ENCODE results near the gene RHOD.

Gene RHOD

GRCh38 chr11:67118181-67118766 lies 61.6 kb downstream of the RHOD start:
- peak; percentile 36 to 38 for DNase-seq

- peak; percentile 99 for DNase-seq
Measured at GRCh38 chr11:67118801-67119584, 62.3 kb downstream of the RHOD start, which contains the start of gene KDM2A. Gene KDM2A (plus strand): TSS chr11:67119263. CDS start chr11:67121317, 2,054 bp downstream.

GRCh38 chr11:67119585-67120391 lies 63.1 kb downstream of the RHOD start:
- DNase-seq = peak in 1 of 2 experiments; percentile 13

GRCh38 chr11:67120456-67120855 lies 63.8 kb downstream of the RHOD start:
- DNase-seq = no peak

- no peak for DNase-seq
Measured at GRCh38 chr11:67120881-67121710, 64.4 kb downstream of the RHOD start.

All from activated CD4-positive, alpha-beta T cell treated with anti-CD3 and anti-CD28 coated beads, Interleukin-2, amount 50 U/mL, for 4 hours (primary cell).